ENCODE data around the gene NOX3.

NOX3 gene

GRCh38 chr6:155402656-155403304, 52.9 kb downstream of the NOX3 start:
- no peak for DNase-seq (ENCODE audit: extremely low read depth in 1 of 2, low read depth in 1 of 2)

GRCh38 chr6:155400654-155400965, 55.0 kb downstream of the NOX3 start:
- no peak for DNase-seq (ENCODE audit: extremely low read depth in 1 of 2, low read depth in 1 of 2)

DNA sequence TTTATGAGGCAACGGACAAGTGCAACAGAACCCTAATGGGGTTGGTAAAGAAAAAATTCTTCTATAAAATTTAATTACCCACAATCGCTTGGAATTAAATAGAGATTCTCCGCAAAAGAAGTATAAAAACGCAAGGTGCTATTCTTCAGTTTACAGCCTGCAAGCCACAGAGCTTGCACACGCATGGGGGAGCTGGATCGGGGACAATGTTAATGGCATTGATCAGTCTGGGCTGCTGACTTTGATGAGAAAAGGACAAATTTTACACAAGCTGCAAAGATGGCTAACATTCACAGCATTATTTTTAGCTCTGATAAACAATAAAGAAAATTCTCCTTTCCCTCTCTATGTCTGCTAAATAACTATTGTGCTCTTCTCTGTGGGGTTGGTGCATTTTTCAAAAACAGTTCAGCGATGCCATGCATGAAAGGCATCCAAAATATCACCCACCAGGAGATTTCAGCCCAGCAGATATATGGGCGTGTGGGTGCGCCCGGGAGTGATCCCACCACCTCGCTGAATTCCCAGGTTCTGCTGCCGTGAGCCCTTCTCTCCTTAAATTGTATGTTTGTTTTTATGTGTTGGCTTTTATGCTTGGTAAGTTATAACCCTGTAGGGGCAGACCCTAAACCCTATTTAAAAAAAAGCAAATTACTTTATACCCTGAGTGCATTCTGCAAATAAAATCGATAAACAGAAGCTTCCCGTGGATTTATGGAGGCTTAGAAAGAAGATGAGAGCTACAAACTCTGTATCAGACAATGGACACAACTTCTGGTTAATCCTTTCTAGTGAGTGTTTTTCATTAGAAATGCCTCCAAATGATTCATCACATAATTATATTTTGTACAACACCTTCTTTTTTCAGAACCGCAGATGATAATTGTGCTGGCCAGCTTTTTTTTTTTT, 55.6 kb downstream of the NOX3 start:
- DNase-seq (ENCODE audit: extremely low read depth in 1 of 2, low read depth in 1 of 2) = no peak

- no peak for DNase-seq (ENCODE audit: extremely low read depth in 1 of 2, low read depth in 1 of 2)
Measured at GRCh38 chr6:155399062-155399744, 56.4 kb downstream of the NOX3 start.

DNA sequence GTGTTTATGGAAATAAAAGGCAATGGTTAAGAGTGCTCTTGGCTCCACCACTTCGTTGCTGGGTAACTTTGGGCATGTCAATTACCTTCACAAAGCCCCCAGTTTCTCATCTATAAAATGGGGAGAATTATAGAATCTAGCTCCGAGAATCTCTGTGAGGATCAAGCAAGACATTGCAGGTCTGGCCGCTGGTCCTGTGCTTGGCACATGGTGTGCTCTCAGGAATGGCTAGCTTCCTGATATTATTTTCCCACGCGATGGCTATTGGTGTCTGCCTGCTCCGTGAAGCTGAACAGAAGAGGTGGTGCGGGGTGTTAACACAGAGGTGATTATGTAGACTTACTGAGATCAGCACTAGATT, 57.0 kb downstream of the NOX3 start:
- DNase-seq (ENCODE audit: extremely low read depth in 1 of 2, low read depth in 1 of 2) = no peak

DNA sequence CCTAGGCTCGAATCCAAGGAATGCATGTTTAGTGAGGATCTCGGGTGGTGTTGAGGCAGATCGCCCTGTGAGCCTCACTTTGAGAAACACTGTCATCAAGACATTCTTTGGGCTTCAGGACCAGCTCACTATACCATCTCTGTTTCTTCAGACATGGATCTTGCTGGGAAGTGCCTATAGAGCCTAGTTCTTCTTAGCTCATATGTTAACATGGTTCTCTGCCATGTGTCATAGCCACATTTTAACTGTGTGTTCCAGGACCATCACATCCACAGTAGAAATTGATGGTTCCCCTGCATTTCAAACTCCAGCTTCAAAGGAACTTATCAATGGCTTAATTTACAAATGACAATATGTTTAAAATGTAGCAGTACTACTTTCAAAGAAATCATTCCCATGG, 57.4 kb downstream of the NOX3 start:
- DNase-seq (ENCODE audit: extremely low read depth in 1 of 2, low read depth in 1 of 2) = no peak

DNA sequence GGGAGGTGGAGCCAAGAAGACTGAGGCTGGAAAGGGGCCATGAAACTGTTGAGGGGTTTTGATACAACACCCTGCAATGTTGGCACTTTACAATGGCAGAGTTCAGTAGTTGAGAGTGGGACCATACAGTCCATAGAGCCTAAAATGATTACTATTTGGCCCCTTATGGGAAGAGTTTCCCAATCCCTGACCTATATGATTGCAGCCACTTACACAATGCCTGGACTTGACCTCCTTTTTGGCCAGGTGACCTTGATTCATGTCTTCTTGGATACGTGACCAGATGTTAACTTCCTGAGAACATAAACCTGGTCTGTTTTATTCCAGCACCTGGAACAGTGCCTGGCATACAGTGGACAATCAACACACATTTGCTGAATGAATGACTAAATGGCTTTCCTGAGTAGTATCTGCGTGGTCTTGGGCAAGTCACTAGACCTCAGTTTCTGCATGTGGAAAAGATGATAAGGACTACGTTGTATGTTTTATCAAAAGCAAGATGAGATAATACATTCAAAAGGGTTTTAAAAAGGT, 58.4 kb downstream of the NOX3 start:
- DNase-seq (ENCODE audit: extremely low read depth in 1 of 2, low read depth in 1 of 2) = no peak

GRCh38 chr6:155396605-155397004, 59.0 kb downstream of the NOX3 start:
- DNase-seq (ENCODE audit: extremely low read depth in 1 of 2, low read depth in 1 of 2) = no peak

DNA sequence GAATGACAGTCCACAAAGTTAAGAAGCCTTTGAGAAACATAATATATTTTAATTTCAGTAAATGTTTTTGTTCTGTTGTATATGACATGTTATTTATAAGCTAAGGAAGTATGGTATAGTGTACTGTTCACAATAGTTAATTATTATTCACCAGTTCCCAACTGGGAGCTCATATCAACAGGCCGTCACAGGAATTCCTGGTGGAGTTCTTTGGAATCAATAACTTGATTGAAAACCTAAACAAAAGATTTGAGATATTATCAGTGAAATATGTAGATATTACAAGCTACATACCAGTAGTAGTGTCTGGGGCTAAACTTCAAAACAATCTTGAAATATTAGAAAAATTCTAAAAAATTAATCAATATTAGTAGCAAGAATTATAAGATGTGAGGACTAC, 60.3 kb downstream of the NOX3 start:
- no peak for DNase-seq (ENCODE audit: extremely low read depth in 1 of 2, low read depth in 1 of 2)

DNA sequence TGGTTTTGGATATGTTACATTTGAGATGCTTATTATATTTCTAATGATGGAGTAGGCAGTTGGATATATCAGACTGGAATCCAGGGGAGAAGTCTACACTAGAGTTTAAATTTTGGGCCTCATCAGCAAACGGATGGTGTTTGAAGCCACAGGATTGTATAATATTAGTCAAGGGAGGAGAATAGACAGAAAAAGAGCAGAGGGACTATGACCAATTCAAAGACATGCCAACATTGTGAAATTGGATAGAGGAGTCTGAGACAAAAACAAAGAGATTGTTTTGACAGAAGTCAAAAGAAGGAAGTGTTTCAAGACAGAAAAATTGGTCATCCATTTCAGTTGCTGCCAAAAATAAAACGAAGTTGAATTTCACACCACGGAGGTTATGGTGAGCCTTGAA, 66.5 kb downstream of the NOX3 start:
- no peak for DNase-seq (ENCODE audit: extremely low read depth in 1 of 2, low read depth in 1 of 2)

DNA sequence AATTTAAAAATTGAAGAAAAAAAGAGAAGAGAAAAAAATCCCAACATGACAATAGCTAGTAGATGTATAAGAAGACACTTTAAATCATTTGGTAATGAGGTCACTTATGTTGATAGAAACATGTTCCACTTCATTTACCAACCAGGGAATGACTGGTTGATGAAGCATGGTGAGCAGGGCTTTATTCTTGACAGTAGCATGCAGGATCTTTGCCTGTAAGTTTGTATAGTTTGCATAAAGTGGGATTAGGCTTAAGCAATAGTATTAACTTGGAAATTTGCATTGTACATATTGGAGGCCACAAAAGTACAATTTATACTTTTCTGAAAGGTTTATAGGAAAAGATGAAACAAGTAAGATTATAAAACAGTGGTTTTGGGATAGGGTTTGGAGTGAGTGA, 67.0 kb downstream of the NOX3 start:
- DNase-seq (ENCODE audit: extremely low read depth in 1 of 2, low read depth in 1 of 2) = no peak

DNA sequence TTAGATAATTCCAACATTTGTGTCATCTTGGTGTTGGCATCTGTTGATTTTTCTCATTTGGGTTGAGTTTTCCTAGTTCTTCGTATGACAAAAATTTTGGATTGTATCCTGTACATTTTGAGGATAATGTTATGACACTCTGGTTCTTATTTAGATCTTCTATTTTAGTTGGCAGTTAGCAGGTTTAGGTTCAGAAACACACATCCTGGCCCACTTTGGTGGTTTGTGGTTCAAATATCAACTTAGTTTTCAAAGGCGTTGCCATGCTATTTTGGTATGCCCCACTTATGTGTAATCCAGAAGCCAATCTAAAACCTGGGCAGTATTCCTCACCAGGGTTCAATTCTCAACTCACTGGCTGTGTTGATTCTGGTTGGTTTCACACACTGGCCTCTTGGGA, 68.2 kb downstream of the NOX3 start:
- DNase-seq (ENCODE audit: extremely low read depth in 1 of 2, low read depth in 1 of 2) = no peak

GRCh38 chr6:155384321-155384952, 71.2 kb downstream of the NOX3 start:
- no peak for DNase-seq (ENCODE audit: extremely low read depth in 1 of 2, low read depth in 1 of 2)

DNA sequence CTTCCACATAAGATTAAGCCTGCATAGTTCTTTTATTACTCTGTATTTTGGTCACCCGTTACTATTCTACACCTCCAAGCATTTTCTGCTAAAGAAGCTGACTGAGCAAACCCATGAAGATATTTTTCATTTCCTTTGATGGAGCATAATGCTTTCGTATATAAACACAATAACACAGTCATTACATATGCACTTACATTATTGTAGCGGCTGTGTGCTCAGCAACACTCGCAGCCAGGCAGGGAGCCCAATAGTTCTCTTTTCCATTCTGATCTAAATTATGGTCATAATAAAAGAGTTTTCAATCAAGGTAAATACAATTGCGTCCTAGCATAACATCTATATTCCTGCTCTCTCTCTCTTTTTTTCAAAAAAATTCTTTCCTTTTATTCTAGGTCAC, 71.7 kb downstream of the NOX3 start:
- DNase-seq (ENCODE audit: extremely low read depth in 1 of 2, low read depth in 1 of 2) = no peak

- no peak for DNase-seq (ENCODE audit: extremely low read depth in 1 of 2, low read depth in 1 of 2)
Measured at GRCh38 chr6:155382338-155382685, 73.3 kb downstream of the NOX3 start.

DNA sequence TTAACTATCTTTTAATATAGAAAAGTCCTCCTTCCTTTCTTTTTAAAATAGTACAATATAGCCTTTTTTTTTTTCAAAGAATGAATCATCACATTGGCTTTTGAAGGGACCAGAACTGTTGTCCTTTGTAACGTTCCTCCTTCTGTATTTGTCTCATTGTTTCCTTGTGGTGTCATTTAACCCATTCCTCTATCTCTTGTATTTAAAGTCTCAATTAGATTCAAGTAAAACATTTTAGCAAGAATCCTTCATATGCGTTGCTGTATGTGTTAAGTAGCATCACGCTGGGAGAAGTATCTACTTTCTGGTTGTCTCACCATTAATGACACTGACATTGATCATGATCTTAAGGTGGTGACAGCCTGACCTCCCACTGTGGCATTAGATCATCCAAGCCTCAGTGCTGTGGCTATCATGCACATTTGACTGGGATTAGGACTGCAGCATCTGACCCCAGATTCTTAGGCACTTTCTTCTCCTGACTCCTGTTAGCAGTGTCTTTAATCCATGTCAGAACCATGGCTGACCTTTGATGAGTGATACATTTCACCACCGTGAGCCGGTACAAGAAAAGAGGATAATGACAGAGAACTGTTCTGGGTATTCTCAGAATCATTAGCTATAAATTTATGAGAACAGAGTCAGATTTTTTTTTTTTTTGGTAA, 73.8 kb downstream of the NOX3 start:
- DNase-seq (ENCODE audit: extremely low read depth in 1 of 2, low read depth in 1 of 2) = no peak

- DNase-seq (ENCODE audit: extremely low read depth in 1 of 2, low read depth in 1 of 2) = no peak
Measured at GRCh38 chr6:155380666-155381332, 74.8 kb downstream of the NOX3 start.

GRCh38 chr6:155378724-155379123, 76.9 kb downstream of the NOX3 start:
- DNase-seq (ENCODE audit: extremely low read depth in 1 of 2, low read depth in 1 of 2) = no peak

DNA sequence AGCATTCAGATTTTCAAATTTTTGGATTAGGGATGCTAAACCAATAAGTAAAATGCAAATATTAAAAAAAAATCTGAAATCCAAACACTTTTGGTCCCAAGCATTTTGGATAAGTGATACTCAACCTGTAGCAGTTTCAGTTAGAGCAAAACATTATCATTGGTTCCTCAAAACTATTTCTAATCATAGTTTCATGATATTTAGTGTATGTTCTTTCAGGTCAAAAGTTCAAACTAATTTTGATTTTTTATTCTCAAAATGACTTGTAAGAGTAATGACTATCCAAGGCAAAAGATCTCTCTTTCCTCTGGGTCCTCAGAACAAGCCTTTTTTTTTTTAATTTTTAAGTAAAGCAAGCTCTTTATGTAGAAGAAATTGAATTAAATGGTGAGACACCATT, 77.4 kb downstream of the NOX3 start:
- no peak for DNase-seq (ENCODE audit: extremely low read depth in 1 of 2, low read depth in 1 of 2)

DNA sequence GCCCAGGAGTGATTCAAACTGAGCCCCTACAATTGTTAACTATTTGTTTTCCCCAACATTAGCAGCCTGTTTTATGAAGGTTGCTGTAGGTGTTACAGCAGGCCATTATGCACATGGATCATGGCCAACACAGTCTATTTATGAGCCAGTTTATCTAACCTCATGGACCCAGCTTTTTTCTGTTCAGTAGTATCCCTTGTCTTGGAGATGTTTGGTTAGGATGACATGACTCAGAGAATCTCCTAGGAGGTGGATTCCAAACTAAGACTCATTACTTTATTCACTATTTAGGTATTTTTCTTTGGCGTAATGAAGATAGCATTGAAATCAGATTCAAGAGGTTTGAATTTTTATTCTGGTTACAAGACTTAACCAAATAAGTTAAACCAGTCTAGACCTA, 78.6 kb downstream of the NOX3 start:
- no peak for DNase-seq (ENCODE audit: extremely low read depth in 1 of 2, low read depth in 1 of 2)

Measured in activated CD8-positive, alpha-beta memory T cell treated with anti-CD3 and anti-CD28 coated beads for 1 hour (primary cell).